Measurements from ENCODE around the gene TRPV4.
A peak's percentile ranks its signal among the peaks of the same experiment; 100 is the strongest.
"Not testable (repeated sequence)": the region's sequence is repeated elsewhere in the genome, so short reads cannot be mapped to it uniquely, and the experiment has no call there.

Gene TRPV4

GRCh38 chr12:109860977-109861376, 27.8 kb upstream of the TRPV4 start:
- no peak for DNase-seq (ENCODE audit: low read depth)

- DNase-seq (ENCODE audit: low read depth) = no peak
These were observed 25.6 kb upstream of the TRPV4 start for GRCh38 chr12:109858764-109859163.

- no peak for DNase-seq (ENCODE audit: low read depth)
These were observed 24.5 kb upstream of the TRPV4 start for GRCh38 chr12:109857715-109858114.

DNA sequence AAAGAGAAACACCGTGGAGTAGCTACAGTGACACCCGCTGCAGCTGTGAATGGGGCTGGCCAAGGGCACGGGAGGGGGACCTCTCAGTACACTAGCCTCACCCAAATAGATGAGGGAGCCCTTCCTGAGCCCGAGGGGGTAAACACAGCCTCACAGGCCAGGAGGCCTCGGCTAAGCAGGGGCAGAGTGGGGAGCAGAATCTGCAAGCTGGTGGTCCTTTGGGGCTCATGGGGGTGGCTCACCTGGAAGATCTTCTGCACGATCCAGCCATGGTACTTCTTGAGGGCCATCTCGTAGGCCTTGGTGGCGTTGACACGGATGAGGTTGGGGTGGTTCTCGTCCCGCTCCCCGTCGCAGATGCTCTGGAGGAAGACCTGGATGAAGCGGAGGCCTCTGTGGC, 22.2 kb upstream of the TRPV4 start:
- no peak for DNase-seq (ENCODE audit: low read depth)

- DNase-seq (ENCODE audit: low read depth) = not testable (repeated sequence)
These were observed 17.3 kb upstream of the TRPV4 start for GRCh38 chr12:109850518-109850917.

DNA sequence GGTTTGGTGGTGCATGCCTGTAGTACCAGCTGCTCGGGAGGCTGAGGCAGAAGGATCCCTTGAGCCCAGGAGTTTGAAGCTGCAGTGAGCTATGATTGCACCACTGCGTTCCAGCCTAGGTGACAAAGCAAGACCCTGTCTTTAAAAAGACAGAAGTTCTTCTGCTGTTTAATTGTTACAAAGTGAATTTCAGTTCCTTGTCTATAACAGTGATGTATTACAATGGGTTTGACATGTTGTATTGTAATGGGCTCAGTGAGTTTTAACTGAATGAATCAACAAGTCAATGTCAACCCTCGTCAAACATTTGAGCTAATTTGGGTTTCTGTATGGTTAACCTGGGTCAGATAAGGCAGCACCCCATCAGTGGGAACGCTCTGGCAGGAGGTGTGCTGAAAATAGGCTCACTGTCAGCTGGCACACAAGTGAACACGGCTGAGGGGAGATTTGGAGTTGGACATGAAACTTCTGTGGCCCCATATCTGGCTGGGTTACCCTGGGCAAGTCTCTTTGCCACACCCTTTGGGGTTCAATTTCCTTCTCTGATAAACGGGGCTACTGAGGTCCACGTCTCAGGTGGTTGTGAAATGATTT, 14.0 kb upstream of the TRPV4 start:
- no peak for DNase-seq (ENCODE audit: low read depth)

DNA sequence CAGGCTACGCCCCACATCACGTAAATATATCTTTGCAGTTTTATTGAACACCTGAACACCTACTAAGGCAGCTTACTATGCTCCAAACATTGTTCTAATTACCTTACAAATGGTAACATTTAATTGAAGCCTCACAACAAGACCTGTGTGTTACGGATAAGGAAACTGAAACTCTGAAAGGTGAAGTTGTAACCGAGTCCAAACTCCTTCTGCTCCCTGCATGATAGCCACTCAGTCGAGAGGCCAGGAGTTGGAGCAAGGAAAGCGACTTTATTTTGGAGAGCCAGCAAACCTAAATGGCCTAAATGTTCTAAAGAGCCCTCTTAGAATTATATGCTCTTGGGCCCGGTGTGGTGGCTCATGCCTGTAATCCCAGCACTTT, 12.6 kb upstream of the TRPV4 start:
- DNase-seq (ENCODE audit: low read depth) = no peak

- DNase-seq (ENCODE audit: low read depth) = peak; percentile 71
These were observed 12.0 kb upstream of the TRPV4 start for GRCh38 chr12:109844983-109845823.

- DNase-seq (ENCODE audit: low read depth) = no peak
These were observed 10.9 kb upstream of the TRPV4 start for GRCh38 chr12:109844091-109844490.

GRCh38 chr12:109842021-109842420, 8.8 kb upstream of the TRPV4 start:
- DNase-seq (ENCODE audit: low read depth) = no peak

DNA sequence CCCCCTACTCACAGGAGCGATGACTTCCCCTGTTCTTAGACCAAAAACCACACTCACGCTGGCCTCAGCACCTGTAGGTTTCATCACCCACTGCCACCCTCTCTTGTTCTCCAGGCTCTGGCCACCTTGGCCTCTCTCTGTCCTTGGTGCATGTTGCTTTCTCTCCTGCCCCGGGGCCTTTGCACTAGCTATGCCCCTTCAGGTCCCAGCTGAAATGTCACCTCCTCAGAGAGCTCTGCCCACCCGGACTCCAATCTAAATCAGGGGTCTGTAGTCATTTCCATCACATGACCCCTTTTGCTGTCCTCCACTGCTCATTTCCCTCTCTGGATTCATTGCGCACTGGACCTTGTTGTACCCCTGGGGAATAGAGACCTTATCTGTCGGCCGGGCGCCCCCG, 8.2 kb upstream of the TRPV4 start:
- DNase-seq (ENCODE audit: low read depth) = no peak

- DNase-seq (ENCODE audit: low read depth) = no peak
These were observed 7.3 kb upstream of the TRPV4 start for GRCh38 chr12:109840305-109841074.

GRCh38 chr12:109839444-109839843, 6.2 kb upstream of the TRPV4 start:
- no peak for DNase-seq (ENCODE audit: low read depth)

DNA sequence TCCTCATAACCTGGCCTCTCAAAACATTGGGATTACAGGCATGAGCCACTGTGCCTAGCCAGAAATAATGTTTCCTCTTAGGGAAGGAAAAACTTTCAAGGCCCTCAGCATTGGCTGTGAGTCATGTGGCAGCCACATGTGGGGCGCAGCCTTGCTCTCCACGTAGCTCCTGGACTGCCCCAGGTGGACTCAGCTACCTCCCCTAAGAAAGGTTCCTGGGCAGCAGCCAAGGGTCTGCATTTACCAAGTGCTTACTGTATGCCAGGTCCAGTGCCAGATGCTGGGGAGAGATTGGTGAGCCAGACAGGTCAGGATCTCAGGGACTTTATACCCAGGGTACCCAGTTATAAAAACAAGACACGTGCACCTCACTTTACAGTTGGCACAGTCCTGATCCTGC, 3.7 kb upstream of the TRPV4 start:
- no peak for DNase-seq (ENCODE audit: low read depth)

GRCh38 chr12:109835827-109836226, 2.6 kb upstream of the TRPV4 start:
- DNase-seq (ENCODE audit: low read depth) = no peak

- no peak for DNase-seq (ENCODE audit: low read depth)
These were observed 474 bp downstream of the TRPV4 start for GRCh38 chr12:109832541-109833306.

GRCh38 chr12:109831929-109832328, 1.3 kb downstream of the TRPV4 start:
- no peak for DNase-seq (ENCODE audit: low read depth)

GRCh38 chr12:109831365-109831764, 1.8 kb downstream of the TRPV4 start:
- no peak for DNase-seq (ENCODE audit: low read depth)

GRCh38 chr12:109830718-109831117, 2.5 kb downstream of the TRPV4 start:
- no peak for DNase-seq (ENCODE audit: low read depth)

GRCh38 chr12:109830267-109830666, 2.9 kb downstream of the TRPV4 start:
- no peak for DNase-seq (ENCODE audit: low read depth)

DNA sequence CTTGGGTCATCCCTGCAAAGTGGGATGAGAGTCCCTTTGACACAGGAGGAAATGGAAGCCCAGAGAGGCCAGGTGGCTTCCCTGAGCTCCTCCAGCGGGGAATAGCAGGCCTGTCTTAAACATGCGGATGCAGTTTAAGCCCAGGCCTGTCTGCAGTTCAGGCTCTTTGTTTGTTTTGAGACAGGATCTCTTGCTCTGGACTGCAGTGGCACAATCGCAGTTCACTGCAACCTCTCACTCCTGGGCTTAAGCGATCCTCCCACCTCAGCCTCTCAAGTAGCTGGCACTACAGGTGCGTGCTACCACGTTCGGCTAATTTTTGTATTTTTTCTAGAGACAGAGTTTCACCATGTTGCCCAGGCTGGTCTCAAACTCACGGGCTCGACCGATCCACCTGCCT, 3.5 kb downstream of the TRPV4 start:
- no peak for DNase-seq (ENCODE audit: low read depth)
